GM21367 (cell line): ENCODE measurements around the gene PID1.

ENCODE experiments used
- ATAC-seq: cut with Tn5 transposase; IDR thresholded peaks from one replicate; pipeline ENCODE4 v1.9.1; 2021; ENCODE audit not compliant: unreplicated experiment

PID1 gene

DNA sequence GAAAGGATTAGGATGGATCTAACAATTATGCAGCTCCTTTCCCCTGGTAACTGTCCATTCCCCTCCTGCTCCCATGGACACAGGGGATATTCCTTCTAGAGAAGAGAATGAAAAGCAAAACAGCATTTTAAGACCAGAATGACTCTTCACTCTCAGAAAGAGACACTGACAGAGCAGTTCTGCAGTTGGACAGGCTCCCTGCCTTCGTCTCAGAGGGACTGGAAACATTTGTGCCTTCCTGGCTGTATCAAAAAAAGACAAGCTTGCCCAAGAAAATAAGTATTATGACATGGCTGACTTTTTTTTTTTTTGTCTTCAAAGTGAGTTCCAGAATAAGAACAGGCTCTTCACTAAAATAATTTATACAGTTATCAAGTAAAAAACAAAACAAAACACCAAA lies 9.5 kb downstream of the PID1 start:
- ATAC-seq: no peak

DNA sequence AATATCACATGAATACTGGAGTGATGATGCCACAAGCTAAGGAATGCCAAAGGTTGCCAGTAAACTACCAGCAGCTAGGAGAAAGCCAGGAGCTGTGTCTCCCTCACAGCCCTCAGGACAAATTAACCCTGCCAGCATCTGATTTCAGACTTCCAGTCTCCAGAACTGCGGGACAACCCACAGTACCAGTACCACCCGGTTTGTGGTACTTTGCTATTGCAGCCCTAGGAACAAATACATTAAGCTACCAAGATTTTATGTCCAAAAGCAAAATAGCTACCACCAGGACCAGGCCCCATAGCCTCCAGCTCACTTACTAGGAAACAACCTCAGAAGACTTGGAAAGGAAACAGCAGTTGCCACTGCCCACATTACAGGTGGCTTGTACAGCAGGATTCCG lies 10.0 kb downstream of the PID1 start:
- ATAC-seq: no peak

DNA sequence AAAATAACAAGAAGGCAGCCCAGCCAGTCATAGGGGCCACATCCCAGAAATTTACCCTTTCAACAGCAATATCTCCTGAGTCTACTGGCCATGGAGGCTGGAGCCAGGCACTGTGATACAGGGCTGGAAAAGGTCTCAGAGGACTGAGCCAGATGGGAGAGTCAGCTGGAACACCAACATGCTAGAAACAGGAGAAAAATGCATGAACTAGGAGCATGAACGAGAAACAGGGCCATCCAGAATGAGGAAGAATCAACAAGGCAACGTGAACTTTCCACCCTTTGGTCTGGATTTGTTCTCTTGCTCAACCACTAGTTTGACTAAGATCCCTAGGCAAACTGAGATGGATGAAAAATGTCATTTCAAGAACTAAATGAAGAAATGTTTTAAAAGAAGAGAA lies 13.1 kb downstream of the PID1 start:
- ATAC-seq: no peak

DNA sequence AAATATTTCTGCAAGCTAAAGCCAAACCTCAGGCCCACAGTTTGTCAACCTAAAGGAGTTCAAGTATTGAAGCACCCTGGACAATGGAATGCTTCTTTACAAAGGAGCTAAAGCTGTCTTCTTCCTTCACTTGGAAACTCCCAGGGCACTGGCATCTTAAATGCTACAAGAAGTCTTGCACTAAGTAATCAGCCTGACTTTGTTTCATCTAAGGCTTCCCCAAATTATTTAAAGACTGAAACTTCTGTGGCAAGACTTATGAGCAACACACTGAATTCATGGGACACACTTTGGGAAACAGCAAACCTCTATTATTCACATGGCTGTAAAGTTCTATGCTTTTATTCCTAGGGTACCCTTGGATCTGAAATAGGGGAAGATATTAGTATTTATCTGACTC lies 14.7 kb downstream of the PID1 start:
- no peak for ATAC-seq

DNA sequence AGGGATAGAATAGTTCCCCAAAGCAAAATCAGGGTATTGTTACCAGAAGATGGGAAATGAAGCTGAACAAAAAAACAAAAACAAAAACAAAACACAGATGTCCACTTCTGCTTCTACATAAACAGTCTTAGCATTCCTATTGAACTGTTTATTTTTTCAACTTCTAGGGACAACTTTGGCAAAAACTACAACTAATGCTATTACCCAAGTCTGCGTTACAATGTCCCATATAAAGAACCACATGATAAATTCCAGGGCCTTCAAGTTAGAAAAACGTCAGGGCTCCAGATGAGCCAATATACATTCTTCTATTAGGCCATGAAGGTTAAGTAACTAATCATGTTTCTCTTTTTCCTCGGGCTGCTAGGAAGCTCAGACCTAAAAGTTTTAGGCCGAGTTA lies 16.9 kb downstream of the PID1 start:
- no peak for ATAC-seq

DNA sequence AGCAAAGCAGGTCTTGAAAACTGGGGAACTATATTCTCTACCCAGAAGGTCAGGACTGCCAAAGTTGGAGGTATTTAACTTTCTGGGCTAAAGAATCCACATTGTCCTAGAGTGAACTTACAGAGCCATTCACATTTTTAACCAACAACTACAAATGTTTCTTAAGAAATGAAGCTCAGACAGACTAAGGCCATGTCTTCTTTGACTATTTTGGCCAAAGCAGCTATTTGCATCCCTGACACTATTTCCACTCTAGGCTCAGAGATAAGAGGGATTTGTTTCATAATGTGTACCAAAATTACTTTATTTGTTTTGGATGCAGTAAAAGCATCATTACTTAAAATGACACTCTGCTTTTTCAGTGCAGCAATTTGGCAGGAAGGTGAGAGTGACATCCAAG lies 18.1 kb downstream of the PID1 start:
- no peak for ATAC-seq

DNA sequence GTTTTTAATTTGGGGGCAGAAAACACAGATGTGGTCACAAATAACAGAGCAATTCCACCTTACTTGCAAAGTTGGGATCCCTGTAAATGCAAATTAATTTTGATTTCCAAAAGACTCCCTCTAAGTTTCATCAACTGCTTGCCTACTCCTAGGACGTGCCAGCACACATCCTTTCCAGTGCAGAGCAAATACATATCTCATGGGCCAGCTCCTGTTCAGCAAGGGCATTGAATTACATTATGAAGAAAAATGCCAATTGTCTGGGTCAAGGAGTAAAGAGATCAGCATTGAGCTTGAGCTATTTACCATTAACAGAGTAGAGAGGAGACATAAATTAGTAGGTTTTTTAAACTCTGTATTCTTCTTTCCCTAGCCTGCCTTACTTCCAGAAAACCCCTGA lies 18.8 kb downstream of the PID1 start:
- ATAC-seq: no peak

DNA sequence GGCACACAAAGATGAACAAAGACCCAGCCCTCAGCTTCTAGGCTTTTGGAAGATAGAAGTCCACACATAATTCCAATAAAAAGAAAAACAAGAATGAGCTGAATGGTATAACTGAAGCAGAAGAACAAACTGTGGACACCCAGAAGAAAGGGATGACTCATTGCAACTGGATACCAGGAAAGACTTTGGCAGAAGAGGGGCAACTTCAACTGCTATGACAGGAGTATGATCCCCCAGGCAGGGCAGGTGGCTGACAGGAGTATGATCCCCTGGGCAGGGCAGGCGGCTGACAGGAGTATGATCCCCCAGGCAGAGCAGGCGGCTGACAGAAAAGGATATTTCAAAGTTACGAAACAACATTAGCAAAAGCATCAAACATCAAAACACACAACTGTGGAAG lies 21.6 kb downstream of the PID1 start:
- ATAC-seq: no peak

DNA sequence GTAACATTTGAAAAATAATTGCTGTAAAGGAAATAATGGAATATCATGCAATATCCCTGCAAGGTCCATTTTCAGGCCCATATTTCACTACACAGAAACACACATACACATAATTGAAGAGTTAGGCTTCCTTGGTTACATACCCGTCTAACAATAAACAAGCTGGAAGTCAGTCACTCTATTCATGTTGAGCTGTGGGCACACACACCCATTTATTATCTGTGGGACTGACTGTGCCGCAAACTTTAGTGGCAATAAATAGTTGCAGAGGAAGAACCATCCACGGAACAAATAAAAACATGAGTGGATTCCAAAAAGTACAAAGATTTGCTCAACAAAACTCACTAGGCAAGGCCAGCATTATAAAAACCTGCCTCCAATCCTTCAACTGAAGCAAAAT lies 24.8 kb downstream of the PID1 start:
- no peak for ATAC-seq

DNA sequence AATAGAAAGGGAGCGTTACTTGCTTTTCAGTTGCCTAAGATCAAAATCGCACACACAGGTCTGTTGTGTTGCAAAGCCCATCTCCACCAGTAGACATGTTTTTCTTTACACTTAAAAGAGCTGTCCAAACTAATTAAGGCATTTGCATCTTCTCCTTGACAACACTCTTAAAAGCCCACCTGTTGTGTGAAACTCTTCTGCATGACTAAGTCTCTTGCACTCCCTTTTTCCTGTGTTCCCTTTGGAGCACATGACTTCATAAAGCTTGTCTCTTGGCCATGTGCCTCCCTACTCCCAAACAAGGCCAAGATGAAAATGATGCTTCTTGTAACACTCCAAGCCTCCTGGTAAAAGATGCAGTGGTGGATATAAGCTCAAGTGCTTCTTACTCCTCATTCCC lies 26.1 kb downstream of the PID1 start:
- no peak for ATAC-seq

DNA sequence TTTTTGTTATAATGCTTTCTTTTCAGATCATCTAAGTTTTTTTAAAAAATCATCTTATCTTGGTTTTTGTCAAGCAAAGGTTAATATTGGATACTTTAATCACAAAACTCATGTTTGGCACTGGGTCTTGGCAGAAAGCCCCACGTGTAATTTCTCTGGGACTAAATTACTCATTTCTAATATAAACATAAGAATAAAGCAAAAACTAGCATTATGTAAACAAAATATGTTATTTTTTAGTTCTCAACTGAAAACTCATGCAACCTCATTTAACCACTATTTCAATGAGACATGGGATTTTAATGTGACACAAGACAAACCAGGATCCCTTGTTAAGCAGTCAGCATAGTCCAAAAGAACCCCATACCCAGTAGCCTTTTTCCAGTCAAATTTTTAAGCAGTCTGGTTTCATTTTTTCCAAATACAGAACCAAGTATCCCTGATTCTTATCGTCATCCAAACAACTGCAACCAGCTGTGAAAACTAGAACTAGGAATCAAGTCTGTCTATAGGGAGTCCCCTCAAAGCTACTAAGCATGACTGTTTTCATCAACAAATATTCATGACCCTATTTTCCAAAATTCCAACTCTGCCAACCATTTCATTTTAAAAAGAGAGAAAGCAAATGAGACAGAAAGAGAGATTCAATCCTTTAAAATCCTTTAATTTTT lies 27.1 kb downstream of the PID1 start:
- ATAC-seq: no peak

DNA sequence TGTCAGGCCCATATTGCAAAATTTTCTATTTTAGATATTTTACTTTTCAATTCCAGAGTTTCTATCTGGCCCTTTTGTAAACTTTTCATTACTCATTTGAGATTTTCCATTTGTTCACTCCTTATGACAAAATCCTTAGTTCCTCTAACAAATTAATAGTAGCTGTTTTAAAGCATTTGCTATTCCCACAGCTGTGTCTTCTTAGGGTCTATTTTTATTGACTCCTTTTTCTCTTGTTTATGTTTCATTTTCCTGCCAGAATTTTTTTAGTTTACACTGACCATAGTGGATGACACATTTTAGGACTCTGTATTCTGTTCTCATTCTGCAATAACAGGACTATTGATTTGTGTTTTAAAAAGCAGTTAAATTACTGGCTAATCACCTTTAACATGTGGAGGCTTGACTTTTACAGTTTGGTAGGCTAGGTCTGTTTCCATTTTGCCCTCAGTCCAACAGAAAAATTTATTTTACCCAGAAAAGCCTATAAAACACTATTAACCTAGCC lies 30.0 kb downstream of the PID1 start:
- ATAC-seq: no peak

DNA sequence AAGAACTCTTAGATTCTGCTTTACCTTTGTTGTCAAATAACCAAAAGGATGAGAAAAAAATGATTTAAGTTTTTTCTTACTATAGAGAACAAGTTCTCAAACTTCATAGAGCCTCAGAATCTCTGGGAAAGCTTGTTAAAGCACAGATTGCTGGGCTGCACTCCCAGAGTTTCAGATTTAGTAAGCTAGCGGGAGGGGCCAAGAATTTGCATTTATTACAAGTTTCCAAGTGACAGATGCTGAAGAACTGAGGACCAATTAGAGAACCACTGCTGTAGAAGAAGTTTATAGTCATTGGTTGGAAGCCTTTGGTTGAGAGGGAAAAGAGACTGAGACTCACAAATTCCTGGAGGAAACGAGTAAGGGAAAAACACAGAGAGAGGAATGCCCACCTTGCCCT lies 32.1 kb downstream of the PID1 start:
- ATAC-seq: no peak

DNA sequence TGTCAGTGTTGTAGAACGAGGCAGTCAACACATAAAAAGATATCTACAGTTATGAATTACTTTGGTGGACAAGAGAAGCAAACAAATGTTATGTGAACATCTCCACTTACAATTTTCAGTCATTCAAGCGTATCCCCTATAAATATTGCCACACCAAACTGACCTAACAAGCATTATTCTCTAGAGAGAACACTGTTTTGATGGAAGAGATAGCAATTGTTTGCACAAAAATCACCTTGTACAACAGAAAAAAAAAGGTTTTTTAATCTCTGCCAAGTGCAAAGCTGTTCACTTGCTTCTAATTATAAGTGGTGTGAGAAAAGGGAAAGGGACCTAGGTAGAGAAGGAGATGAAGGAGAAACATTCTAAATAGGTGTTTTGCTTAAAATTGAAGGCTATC lies 33.8 kb downstream of the PID1 start:
- no peak for ATAC-seq

DNA sequence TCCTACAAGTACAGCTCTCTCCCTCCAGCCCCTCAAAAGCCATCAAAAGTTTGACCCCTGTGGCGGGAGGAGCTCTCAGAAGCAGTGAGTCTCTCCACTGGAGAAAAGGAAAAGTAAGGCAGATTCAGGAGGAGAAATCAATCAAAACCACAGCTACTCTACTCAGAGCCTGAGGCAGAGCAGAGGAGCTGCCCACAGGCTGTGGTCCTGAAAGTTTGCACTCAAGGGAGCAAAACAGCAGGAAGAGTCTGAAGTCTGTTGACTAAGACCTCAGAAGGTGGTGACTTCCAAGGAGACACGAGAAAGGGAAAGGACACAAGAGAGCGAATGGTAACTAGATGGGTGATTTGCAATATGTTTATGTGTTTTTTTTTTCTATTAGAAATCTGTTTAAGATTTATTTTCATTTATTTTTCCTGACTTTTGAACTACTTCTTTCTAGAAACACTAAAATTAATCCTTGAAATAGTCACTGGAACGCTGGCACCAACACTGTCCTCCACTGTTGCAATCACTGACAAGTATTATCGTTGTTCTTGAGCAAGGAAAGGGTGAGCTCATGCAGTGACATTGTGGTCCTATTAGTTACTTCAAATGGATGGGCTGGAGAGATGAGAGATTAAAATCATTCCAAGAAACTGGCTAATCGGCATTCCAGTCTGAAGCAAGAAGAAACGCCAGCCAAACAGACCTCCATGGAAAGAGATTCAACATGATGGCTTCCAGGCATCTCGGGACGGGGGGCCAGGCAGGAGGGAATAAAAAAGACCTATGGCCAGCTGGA lies 35.8 kb downstream of the PID1 start:
- no peak for ATAC-seq

DNA sequence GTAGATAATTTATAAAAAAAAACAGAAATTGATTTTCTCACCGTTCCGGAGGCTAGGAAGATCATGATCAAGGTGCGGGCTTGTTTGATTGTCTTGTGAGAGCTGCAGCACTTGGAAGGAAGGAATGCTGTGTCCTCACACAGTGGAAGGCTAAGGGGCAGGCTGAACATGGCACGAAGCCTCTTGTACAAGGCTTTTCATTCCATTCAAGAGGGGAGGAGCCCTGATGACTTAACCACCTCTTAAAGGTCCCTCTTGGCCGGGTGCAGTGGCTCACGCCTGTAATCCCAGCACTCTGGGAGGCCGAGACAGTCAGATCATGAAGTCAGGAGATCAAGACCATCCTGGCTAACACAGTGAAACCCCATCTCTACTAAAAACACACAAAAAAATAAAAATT lies 39.2 kb downstream of the PID1 start:
- ATAC-seq: no peak

DNA sequence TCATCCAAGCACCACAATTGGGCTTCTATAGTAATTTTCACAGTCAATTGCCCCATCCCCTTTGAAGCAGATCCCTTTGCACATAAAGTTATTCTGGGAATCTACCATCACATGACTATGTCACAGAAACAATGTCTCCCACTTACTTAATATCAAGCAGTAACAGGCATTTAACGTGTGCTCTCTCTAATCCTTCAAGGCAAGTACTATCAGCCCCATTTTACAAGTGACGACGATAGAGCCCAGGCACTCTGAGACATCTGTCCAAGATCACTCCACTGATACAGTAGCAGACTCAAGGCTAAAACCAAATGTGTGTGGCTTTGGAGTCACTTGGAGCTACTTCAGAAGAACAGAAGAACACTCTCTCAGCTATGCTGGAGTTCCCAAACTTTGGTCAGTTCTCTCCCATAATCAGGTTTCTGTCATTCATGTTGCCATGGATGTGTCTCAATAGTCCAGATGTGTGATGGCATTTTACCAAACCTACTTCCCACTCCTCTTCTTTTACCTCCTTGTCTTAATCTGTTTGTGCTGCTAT lies 39.7 kb downstream of the PID1 start:
- ATAC-seq: no peak

DNA sequence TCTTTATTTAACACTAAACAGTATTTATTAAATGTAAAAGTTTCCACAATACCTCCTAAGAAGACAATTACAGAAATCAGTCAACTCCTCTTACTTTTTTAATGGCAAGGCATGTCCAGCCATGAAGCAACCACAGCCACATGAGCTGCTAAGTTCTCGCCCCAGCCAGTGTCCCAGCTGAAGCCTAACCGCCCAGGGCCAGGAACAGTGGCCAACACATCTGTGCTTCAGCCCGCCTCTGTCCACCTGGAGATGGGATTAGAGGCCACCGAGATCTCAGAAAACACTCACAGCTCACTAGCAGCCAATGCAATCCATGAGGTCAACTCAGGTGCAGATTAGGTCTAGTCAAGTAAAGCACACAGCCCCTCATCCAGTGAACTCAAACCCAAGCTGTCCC lies 40.2 kb downstream of the PID1 start:
- ATAC-seq: no peak

DNA sequence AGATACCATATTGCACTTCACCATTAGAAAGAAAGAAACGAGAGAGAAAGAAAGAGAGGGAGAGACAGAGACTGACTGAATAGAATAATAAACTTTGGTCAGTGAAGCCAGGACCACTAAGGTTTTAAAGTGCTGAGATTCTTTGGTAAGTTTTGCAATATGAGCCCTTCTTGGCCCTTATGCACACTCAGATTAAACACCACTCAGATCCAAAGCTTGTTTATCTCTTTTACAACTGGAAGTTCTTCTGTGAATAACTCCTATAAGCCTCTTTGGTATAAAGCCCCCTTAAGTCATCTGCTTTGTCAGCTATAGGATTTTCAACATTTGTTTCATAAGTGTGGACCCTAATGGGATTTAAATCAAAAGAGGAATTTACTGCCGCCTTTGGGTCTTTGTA lies 40.8 kb downstream of the PID1 start:
- no peak for ATAC-seq

DNA sequence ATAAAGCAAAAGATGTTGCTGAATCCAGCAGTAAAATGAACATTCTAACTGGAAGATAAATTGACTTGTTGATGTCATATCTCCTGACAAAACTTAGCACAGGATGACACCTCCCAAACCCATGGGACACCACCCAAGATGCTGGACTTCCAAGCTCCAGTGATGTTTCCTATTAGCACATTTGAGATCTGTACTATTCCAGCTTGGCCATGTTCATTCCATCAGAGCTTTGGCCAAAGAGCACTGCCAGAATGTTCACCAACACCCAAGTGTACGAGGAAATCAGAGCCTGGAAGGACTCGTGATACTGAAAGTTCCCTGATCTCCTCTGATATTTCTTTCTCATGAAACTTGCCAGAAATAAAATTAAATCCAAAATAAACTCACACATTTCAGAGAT lies 44.7 kb downstream of the PID1 start:
- ATAC-seq: no peak

DNA sequence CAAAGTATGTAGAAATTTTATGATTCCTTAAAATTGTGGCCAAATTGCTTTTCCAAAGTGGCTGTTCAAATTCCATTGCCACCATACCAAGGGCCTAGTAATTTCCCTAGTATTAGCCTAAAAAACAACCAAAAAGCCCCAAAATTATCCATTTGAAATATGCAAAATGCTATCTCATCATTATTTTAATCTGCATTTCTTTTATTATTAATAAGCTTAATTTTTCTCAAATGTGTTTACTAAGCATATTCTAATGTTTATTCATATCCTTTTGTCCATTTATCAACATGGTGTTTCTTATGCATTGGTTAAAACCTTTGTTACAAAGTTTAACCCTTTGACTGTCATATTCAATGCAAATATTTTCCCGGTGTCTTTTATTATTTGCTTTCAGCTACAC lies 48.0 kb downstream of the PID1 start:
- no peak for ATAC-seq

DNA sequence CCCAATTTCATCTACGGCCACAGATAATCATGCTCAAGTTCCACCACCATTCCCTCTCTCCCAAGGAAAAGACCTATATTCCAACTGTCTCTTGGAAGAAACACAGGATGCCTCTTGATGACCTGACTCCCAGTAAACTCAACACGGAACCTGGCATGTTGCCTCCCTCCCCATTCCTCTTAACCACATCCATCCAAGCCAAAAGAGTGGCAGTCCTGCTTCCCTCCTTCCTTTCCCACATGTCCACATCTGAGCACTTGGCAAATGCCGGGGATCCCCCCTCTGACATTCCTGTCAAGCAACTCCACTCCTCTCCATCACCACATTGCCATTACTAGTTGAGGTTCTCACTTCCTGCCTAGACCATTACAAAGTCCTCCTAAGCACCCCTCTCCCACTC lies 49.4 kb downstream of the PID1 start:
- no peak for ATAC-seq
